ENCODE measurements around the gene GTF2A1L.

GTF2A1L gene

GRCh38 chr2:48713647-48714046 is 96.0 kb downstream of the GTF2A1L start:
- no peak overlapping the region for H3K9ac ChIP-seq (ENCODE audit: low read depth in 1 of 2, low read length in 2 of 2)
- H3K36me3 ChIP-seq (ENCODE audit: control insufficient read depth in 1 of 2, insufficient read depth in 2 of 2, low read length in 2 of 2): no peaks in the 10 kb centered on the region
- H3K27ac ChIP-seq (ENCODE audit: low read depth, low read length): no peak overlapping the region
- no peak overlapping the region for H3K4me3 ChIP-seq (ENCODE audit: low read depth in 1 of 2, low read length in 2 of 2)
- H3K27me3 ChIP-seq (ENCODE audit: control insufficient read depth in 1 of 2, insufficient read depth in 2 of 2, low read length in 2 of 2): no peaks in the 10 kb centered on the region
- peaks cover 0 to 4% of the 10 kb centered on the region in 2 donors for H3K4me1 ChIP-seq (ENCODE audit: control insufficient read depth in 1 of 2, insufficient read depth in 2 of 2, low read length in 2 of 2)
- no peaks in the 10 kb centered on the region for H3K9me3 ChIP-seq (ENCODE audit: control insufficient read depth in 1 of 2, low read length in 2 of 2)

DNA sequence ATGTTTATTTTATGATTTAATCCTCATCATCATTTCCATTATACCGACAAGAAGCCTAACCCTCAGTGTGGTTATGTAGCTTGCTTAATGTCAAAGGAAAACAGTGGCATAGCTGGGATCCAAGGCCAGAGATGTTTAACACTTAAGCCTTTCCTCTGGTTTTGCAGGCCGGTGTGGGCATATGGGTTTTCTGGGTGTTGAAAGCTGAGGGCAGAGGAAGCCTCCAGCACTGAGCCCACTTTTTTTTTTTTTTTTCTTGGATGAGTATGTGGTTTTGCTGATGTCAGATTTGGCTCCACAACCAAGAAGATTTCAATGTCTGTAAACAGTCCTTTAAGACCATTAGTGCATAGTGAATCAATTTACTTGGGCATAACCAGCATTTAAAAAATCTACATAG is 96.6 kb downstream of the GTF2A1L start:
- Histone ChIP-seq H3K27me3 (ENCODE audit: control insufficient read depth in 1 of 2, insufficient read depth in 2 of 2, low read length in 2 of 2) (no peaks in the 10 kb centered on the region), H3K9ac (ENCODE audit: low read depth in 1 of 2, low read length in 2 of 2) (no peak overlapping the region), H3K9me3 (ENCODE audit: control insufficient read depth in 1 of 2, low read length in 2 of 2) (no peaks in the 10 kb centered on the region), H3K36me3 (ENCODE audit: control insufficient read depth in 1 of 2, insufficient read depth in 2 of 2, low read length in 2 of 2) (no peaks in the 10 kb centered on the region), H3K27ac (ENCODE audit: low read depth, low read length) (no peak overlapping the region), H3K4me3 (ENCODE audit: low read depth in 1 of 2, low read length in 2 of 2) (no peak overlapping the region), H3K4me1 (ENCODE audit: control insufficient read depth in 1 of 2, insufficient read depth in 2 of 2, low read length in 2 of 2) (peaks cover 0 to 4% of the 10 kb centered on the region in 2 donors)

DNA sequence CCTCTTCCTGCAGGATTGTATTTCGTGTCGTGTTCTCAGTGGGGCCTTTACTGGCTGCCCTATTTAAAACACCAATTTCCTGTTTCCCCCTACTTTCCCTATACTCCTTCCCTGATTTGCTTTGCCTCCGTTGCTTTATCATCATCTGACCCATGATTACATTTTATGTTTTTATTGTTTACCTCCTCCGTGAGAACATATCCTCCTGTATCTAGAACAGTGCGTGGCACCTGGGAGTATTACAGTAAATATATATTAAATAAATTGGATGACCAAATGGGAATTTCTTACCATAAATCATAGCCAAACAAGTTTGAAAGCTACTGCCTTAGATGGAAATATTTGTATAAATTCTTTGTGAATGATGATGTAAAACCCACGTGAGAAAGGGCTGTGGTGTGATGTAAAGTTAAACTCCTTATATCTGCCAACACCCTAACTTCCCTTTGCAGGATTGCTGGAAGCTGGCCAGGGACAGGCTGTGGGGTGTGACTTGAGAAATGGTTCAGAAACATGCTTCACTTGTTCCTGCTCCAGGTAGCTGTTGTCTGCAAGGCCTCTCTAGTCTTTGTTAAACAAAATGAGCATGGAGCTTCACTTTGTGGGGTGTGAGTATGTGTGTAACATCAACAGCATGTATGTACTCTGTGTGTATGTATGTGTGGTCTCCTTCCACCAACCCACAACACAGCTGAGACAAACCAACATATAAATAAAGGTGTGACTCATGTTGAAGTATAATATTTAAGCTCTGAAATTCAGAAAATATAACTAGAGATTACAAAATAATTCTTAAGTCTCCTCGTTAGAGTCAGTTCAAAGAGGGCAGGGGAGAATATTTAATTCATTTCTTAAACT is 97.6 kb downstream of the GTF2A1L start:
- H3K27me3 ChIP-seq (ENCODE audit: control insufficient read depth in 1 of 2, insufficient read depth in 2 of 2, low read length in 2 of 2): no peaks in the 10 kb centered on the region
- H3K27ac ChIP-seq (ENCODE audit: low read depth, low read length): no peak overlapping the region
- peaks cover 0 to 4% of the 10 kb centered on the region in 2 donors for H3K4me1 ChIP-seq (ENCODE audit: control insufficient read depth in 1 of 2, insufficient read depth in 2 of 2, low read length in 2 of 2)
- no peak overlapping the region for H3K9ac ChIP-seq (ENCODE audit: low read depth in 1 of 2, low read length in 2 of 2)
- H3K9me3 ChIP-seq (ENCODE audit: control insufficient read depth in 1 of 2, low read length in 2 of 2): no peaks in the 10 kb centered on the region
- no peak overlapping the region for H3K4me3 ChIP-seq (ENCODE audit: low read depth in 1 of 2, low read length in 2 of 2)
- H3K36me3 ChIP-seq (ENCODE audit: control insufficient read depth in 1 of 2, insufficient read depth in 2 of 2, low read length in 2 of 2): no peaks in the 10 kb centered on the region

- Histone ChIP-seq H3K4me3 (ENCODE audit: low read depth in 1 of 2, low read length in 2 of 2) (no peak overlapping the region), H3K9me3 (ENCODE audit: control insufficient read depth in 1 of 2, low read length in 2 of 2) (no peaks in the 10 kb centered on the region), H3K27ac (ENCODE audit: low read depth, low read length) (no peak overlapping the region), H3K9ac (ENCODE audit: low read depth in 1 of 2, low read length in 2 of 2) (no peak overlapping the region), H3K36me3 (ENCODE audit: control insufficient read depth in 1 of 2, insufficient read depth in 2 of 2, low read length in 2 of 2) (no peaks in the 10 kb centered on the region), H3K4me1 (ENCODE audit: control insufficient read depth in 1 of 2, insufficient read depth in 2 of 2, low read length in 2 of 2) (peaks cover 0 to 4% of the 10 kb centered on the region in 2 donors), H3K27me3 (ENCODE audit: control insufficient read depth in 1 of 2, insufficient read depth in 2 of 2, low read length in 2 of 2) (no peaks in the 10 kb centered on the region)
These were observed 98.3 kb downstream of the GTF2A1L start for GRCh38 chr2:48715956-48716355.

DNA sequence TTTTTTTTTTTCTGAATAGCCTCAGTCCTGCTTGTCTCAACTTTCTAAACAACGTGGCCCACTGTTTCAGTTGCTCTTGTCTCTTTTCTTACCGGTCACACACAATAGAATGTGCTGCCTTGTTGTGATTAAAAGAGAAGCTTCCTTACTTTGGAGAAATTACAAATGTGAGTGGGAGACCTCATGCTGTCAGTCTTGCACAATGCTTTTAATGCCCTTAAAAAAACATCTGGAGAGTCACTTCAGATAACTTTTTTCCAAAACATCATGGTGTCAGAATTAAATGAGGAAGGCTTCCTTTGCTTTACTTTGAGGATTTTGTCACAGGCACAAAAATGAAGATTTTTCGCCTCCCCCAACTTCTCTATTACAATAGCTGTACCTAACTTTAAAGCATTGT is 100.2 kb downstream of the GTF2A1L start:
- Histone ChIP-seq H3K36me3 (ENCODE audit: control insufficient read depth in 1 of 2, insufficient read depth in 2 of 2, low read length in 2 of 2) (no peaks in the 10 kb centered on the region), H3K27ac (ENCODE audit: low read depth, low read length) (no peak overlapping the region), H3K27me3 (ENCODE audit: control insufficient read depth in 1 of 2, insufficient read depth in 2 of 2, low read length in 2 of 2) (no peaks in the 10 kb centered on the region), H3K4me1 (ENCODE audit: control insufficient read depth in 1 of 2, insufficient read depth in 2 of 2, low read length in 2 of 2) (peaks cover 0 to 4% of the 10 kb centered on the region in 2 donors), H3K9me3 (ENCODE audit: control insufficient read depth in 1 of 2, low read length in 2 of 2) (no peaks in the 10 kb centered on the region), H3K9ac (ENCODE audit: low read depth in 1 of 2, low read length in 2 of 2) (no peak overlapping the region), H3K4me3 (ENCODE audit: low read depth in 1 of 2, low read length in 2 of 2) (no peak overlapping the region)

GRCh38 chr2:48719480-48720177 is 102.0 kb downstream of the GTF2A1L start:
- Histone ChIP-seq H3K27me3 (ENCODE audit: control insufficient read depth in 1 of 2, insufficient read depth in 2 of 2, low read length in 2 of 2) (no peaks in the 10 kb centered on the region), H3K9me3 (ENCODE audit: control insufficient read depth in 1 of 2, low read length in 2 of 2) (no peaks in the 10 kb centered on the region), H3K4me1 (ENCODE audit: control insufficient read depth in 1 of 2, insufficient read depth in 2 of 2, low read length in 2 of 2) (peaks cover 0 to 4% of the 10 kb centered on the region in 2 donors), H3K4me3 (ENCODE audit: low read depth in 1 of 2, low read length in 2 of 2) (no peak overlapping the region), H3K9ac (ENCODE audit: low read depth in 1 of 2, low read length in 2 of 2) (no peak overlapping the region), H3K36me3 (ENCODE audit: control insufficient read depth in 1 of 2, insufficient read depth in 2 of 2, low read length in 2 of 2) (no peaks in the 10 kb centered on the region), H3K27ac (ENCODE audit: low read depth, low read length) (no peak overlapping the region)

DNA sequence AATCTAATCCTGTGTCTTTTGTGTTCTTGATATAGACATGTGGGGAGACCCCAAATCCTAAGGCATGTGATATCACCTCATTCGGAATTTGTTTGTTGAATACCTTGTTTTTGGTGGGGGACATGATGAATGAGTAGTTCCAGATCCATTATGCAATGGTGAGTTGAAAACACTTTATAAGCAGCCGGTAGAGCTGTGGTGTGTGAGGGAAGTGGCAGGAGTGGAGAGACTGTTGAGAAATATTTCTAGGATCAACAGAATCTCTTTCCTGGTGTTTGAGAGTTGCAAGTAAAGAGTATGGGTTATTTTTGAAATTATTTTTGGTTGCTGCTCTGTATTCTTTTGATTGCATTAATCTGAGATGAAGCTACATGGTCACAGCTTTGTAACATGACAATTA is 103.5 kb downstream of the GTF2A1L start:
- H3K9me3 ChIP-seq (ENCODE audit: control insufficient read depth in 1 of 2, low read length in 2 of 2): no peaks in the 10 kb centered on the region
- no peak overlapping the region for H3K9ac ChIP-seq (ENCODE audit: low read depth in 1 of 2, low read length in 2 of 2)
- no peaks in the 10 kb centered on the region for H3K4me1 ChIP-seq (ENCODE audit: control insufficient read depth in 1 of 2, insufficient read depth in 2 of 2, low read length in 2 of 2)
- H3K4me3 ChIP-seq (ENCODE audit: low read depth in 1 of 2, low read length in 2 of 2): no peak overlapping the region
- H3K36me3 ChIP-seq (ENCODE audit: control insufficient read depth in 1 of 2, insufficient read depth in 2 of 2, low read length in 2 of 2): no peaks in the 10 kb centered on the region
- no peak overlapping the region for H3K27ac ChIP-seq (ENCODE audit: low read depth, low read length)
- H3K27me3 ChIP-seq (ENCODE audit: control insufficient read depth in 1 of 2, insufficient read depth in 2 of 2, low read length in 2 of 2): no peaks in the 10 kb centered on the region

GRCh38 chr2:48722391-48722790 is 104.7 kb downstream of the GTF2A1L start:
- Histone ChIP-seq H3K27ac (ENCODE audit: low read depth, low read length) (no peak overlapping the region), H3K4me1 (ENCODE audit: control insufficient read depth in 1 of 2, insufficient read depth in 2 of 2, low read length in 2 of 2) (no peaks in the 10 kb centered on the region), H3K27me3 (ENCODE audit: control insufficient read depth in 1 of 2, insufficient read depth in 2 of 2, low read length in 2 of 2) (no peaks in the 10 kb centered on the region), H3K9ac (ENCODE audit: low read depth in 1 of 2, low read length in 2 of 2) (no peak overlapping the region), H3K36me3 (ENCODE audit: control insufficient read depth in 1 of 2, insufficient read depth in 2 of 2, low read length in 2 of 2) (no peaks in the 10 kb centered on the region), H3K4me3 (ENCODE audit: low read depth in 1 of 2, low read length in 2 of 2) (no peak overlapping the region), H3K9me3 (ENCODE audit: control insufficient read depth in 1 of 2, low read length in 2 of 2) (no peaks in the 10 kb centered on the region)

- Histone ChIP-seq H3K9me3 (ENCODE audit: control insufficient read depth in 1 of 2, low read length in 2 of 2) (no peaks in the 10 kb centered on the region), H3K27me3 (ENCODE audit: control insufficient read depth in 1 of 2, insufficient read depth in 2 of 2, low read length in 2 of 2) (no peaks in the 10 kb centered on the region), H3K4me3 (ENCODE audit: low read depth in 1 of 2, low read length in 2 of 2) (no peak overlapping the region), H3K36me3 (ENCODE audit: control insufficient read depth in 1 of 2, insufficient read depth in 2 of 2, low read length in 2 of 2) (no peaks in the 10 kb centered on the region), H3K9ac (ENCODE audit: low read depth in 1 of 2, low read length in 2 of 2) (no peak overlapping the region), H3K4me1 (ENCODE audit: control insufficient read depth in 1 of 2, insufficient read depth in 2 of 2, low read length in 2 of 2) (no peaks in the 10 kb centered on the region), H3K27ac (ENCODE audit: low read depth, low read length) (no peak overlapping the region)
These were observed 105.5 kb downstream of the GTF2A1L start for GRCh38 chr2:48723129-48723528.

- Histone ChIP-seq H3K36me3 (ENCODE audit: control insufficient read depth in 1 of 2, insufficient read depth in 2 of 2, low read length in 2 of 2) (no peaks in the 10 kb centered on the region), H3K9ac (ENCODE audit: low read depth in 1 of 2, low read length in 2 of 2) (no peak overlapping the region), H3K27ac (ENCODE audit: low read depth, low read length) (no peak overlapping the region), H3K4me3 (ENCODE audit: low read depth in 1 of 2, low read length in 2 of 2) (no peak overlapping the region), H3K4me1 (ENCODE audit: control insufficient read depth in 1 of 2, insufficient read depth in 2 of 2, low read length in 2 of 2) (no peaks in the 10 kb centered on the region), H3K9me3 (ENCODE audit: control insufficient read depth in 1 of 2, low read length in 2 of 2) (no peaks in the 10 kb centered on the region), H3K27me3 (ENCODE audit: control insufficient read depth in 1 of 2, insufficient read depth in 2 of 2, low read length in 2 of 2) (no peaks in the 10 kb centered on the region)
These were observed 106.6 kb downstream of the GTF2A1L start for GRCh38 chr2:48724278-48724677.
